ENCODE data around the gene NUCKS1. TPM values are rescaled to one million over a fixed set of nuclear protein-coding genes. Genes with fewer than 3 reads are reported as not detected.

Gene NUCKS1
- total and polyA plus RNA-seq, 7 experiments from 2014 or later = 12.5 to 164 (median 117) TPM

GRCh38 chr1:205792481-205792881 lies 42.5 kb upstream of the NUCKS1 start:
- CTCF ChIA-PET = interaction anchor here (0.7 to 7.3 kb wide), 10 partner anchors 9 to 313 kb away, joined by 3 to 169 read pairs (median 4); partner anchors contain the start of gene PM20D1
- H3K36me3 Mint-ChIP-seq = peaks cover 4 to 45% (median 10%) of the 10 kb centered on the region in 5 donors
- no peaks in the 10 kb centered on the region for H3K4me1 ChIP-seq (ENCODE audit: control insufficient read depth in 2 of 2, insufficient read depth in 2 of 2, low read length in 2 of 2)
- intact Hi-C loops (cut with micrococcal nuclease) = no loop called here
- H3K4me3 ChIP-seq (ENCODE audit: low read length) = no peak overlapping the region
- H3K27ac ChIP-seq (ENCODE audit: low read depth, low read length) = no peak overlapping the region
- ATAC-seq (no peak), DNase-seq (no peak)
- peaks cover 0 to 5% (median 0%) of the 10 kb centered on the region in 7 donors for H3K4me1 Mint-ChIP-seq
- no peak overlapping the region for H3K4me3 Mint-ChIP-seq
- no peaks in the 10 kb centered on the region for H3K9me3 Mint-ChIP-seq
- POLR2A ChIA-PET = interaction anchor here (1.4 to 1.7 kb wide), 2 partner anchors 19 to 185 kb away, joined by 6 read pairs; no protein-coding TSS in a partner anchor
- H3K27ac Mint-ChIP-seq = no peak overlapping the region
- H3K36me3 ChIP-seq (ENCODE audit: control insufficient read depth in 2 of 3, insufficient read depth in 3 of 3, low read length in 3 of 3) = peaks cover 0 to 77% (median 0%) of the 10 kb centered on the region in 3 experiments
- H3K27me3 Mint-ChIP-seq = no peaks in the 10 kb centered on the region
- no peaks in the 10 kb centered on the region for H3K27me3 ChIP-seq (ENCODE audit: control insufficient read depth in 2 of 2, insufficient read depth in 2 of 2, low read length in 2 of 2)
- H3K9me3 ChIP-seq (ENCODE audit: control insufficient read depth in 2 of 3, low read length in 3 of 3) = no peaks in the 10 kb centered on the region

- Mint-ChIP-seq H3K36me3 (peaks cover 4 to 37% (median 9%) of the 10 kb centered on the region in 5 donors), H3K27me3 (no peaks in the 10 kb centered on the region), H3K27ac (peak overlapping the region in 1 of 9 donors; percentile 22), H3K9me3 (no peaks in the 10 kb centered on the region), H3K4me1 (peaks cover 0 to 5% (median 0%) of the 10 kb centered on the region in 7 donors), H3K4me3 (no peak overlapping the region)
- CTCF ChIA-PET = interaction anchor here (0.6 to 7.3 kb wide), 12 partner anchors 8 to 314 kb away, joined by 3 to 169 read pairs (median 4); partner anchors contain the start of gene PM20D1
- Histone ChIP-seq H3K27ac (ENCODE audit: low read depth, low read length) (no peak overlapping the region), H3K27me3 (ENCODE audit: control insufficient read depth in 2 of 2, insufficient read depth in 2 of 2, low read length in 2 of 2) (no peaks in the 10 kb centered on the region), H3K9me3 (ENCODE audit: control insufficient read depth in 2 of 3, low read length in 3 of 3) (no peaks in the 10 kb centered on the region), H3K36me3 (ENCODE audit: control insufficient read depth in 2 of 3, insufficient read depth in 3 of 3, low read length in 3 of 3) (peaks cover 0 to 69% (median 0%) of the 10 kb centered on the region in 3 experiments), H3K4me3 (ENCODE audit: low read length) (no peak overlapping the region), H3K4me1 (ENCODE audit: control insufficient read depth in 2 of 2, insufficient read depth in 2 of 2, low read length in 2 of 2) (no peaks in the 10 kb centered on the region)
- intact Hi-C loops (cut with micrococcal nuclease) = loop anchor here (1.0 kb wide), 5 partner anchors 116 to 315 kb away; no protein-coding TSS in a partner anchor
- DNase-seq = peak; percentile 28 to 68 (median 56)
- POLR2A ChIA-PET = interaction anchor here (1.4 to 1.7 kb wide), 2 partner anchors 20 to 185 kb away, joined by 6 read pairs; no protein-coding TSS in a partner anchor
- peak; percentile 93 for ATAC-seq
Observed at GRCh38 chr1:205791568-205792180, 41.7 kb upstream of the NUCKS1 start.

- ChIA-PET CTCF (interaction anchor here (0.8 to 4.3 kb wide), 3 partner anchors 15 to 190 kb away, joined by 3 to 32 read pairs (median 7); no protein-coding TSS in a partner anchor), POLR2A (interaction anchor here (2.1 kb wide), 1 partner anchor 13 kb away, joined by 6 read pairs; the partner anchor contains the start of gene RAB29)
- H3K4me3 Mint-ChIP-seq = no peak overlapping the region
- H3K4me1 Mint-ChIP-seq = peaks cover 6 to 10% (median 7%) of the 10 kb centered on the region in 7 donors
- no peak for DNase-seq
- intact Hi-C loops (cut with micrococcal nuclease) = no loop called here
- H3K27ac Mint-ChIP-seq = no peak overlapping the region
- H3K27me3 ChIP-seq (ENCODE audit: control insufficient read depth in 2 of 2, insufficient read depth in 2 of 2, low read length in 2 of 2) = no peaks in the 10 kb centered on the region
- H3K27ac ChIP-seq (ENCODE audit: low read depth, low read length) = no peak overlapping the region
- H3K9me3 Mint-ChIP-seq = no peaks in the 10 kb centered on the region
- no peak for ATAC-seq
- H3K36me3 Mint-ChIP-seq = peaks cover 1 to 29% (median 4%) of the 10 kb centered on the region in 5 donors
- peaks cover 0 to 8% of the 10 kb centered on the region in 2 donors for H3K4me1 ChIP-seq (ENCODE audit: control insufficient read depth in 2 of 2, insufficient read depth in 2 of 2, low read length in 2 of 2)
- peaks cover 0 to 31% (median 0%) of the 10 kb centered on the region in 3 experiments for H3K36me3 ChIP-seq (ENCODE audit: control insufficient read depth in 2 of 3, insufficient read depth in 3 of 3, low read length in 3 of 3)
- H3K9me3 ChIP-seq (ENCODE audit: control insufficient read depth in 2 of 3, low read length in 3 of 3) = no peaks in the 10 kb centered on the region
- no peaks in the 10 kb centered on the region for H3K27me3 Mint-ChIP-seq
- H3K4me3 ChIP-seq (ENCODE audit: low read length) = no peak overlapping the region
Observed at GRCh38 chr1:205787287-205787916, 37.4 kb upstream of the NUCKS1 start.

GRCh38 chr1:205786601-205787000 lies 36.6 kb upstream of the NUCKS1 start:
- ChIA-PET CTCF (interaction anchor here (0.6 to 4.3 kb wide), 3 partner anchors 11 to 191 kb away, joined by 4 to 32 read pairs (median 7); partner anchors contain the start of gene RAB29), POLR2A (interaction anchor here (1.2 kb wide), 1 partner anchor 12 kb away, joined by 4 read pairs; the partner anchor contains the start of gene RAB29)
- Mint-ChIP-seq H3K27ac (no peak overlapping the region), H3K36me3 (peaks cover under 1 to 29% (median 4%) of the 10 kb centered on the region in 5 donors), H3K4me1 (peaks cover 6 to 16% (median 9%) of the 10 kb centered on the region in 7 donors), H3K9me3 (no peaks in the 10 kb centered on the region), H3K4me3 (no peak overlapping the region), H3K27me3 (no peaks in the 10 kb centered on the region)
- no peaks in the 10 kb centered on the region for H3K27me3 ChIP-seq (ENCODE audit: control insufficient read depth in 2 of 2, insufficient read depth in 2 of 2, low read length in 2 of 2)
- DNase-seq (no peak), ATAC-seq (no peak)
- peaks cover 0 to 24% (median 0%) of the 10 kb centered on the region in 3 experiments for H3K36me3 ChIP-seq (ENCODE audit: control insufficient read depth in 2 of 3, insufficient read depth in 3 of 3, low read length in 3 of 3)
- no peak overlapping the region for H3K4me3 ChIP-seq (ENCODE audit: low read length)
- no peaks in the 10 kb centered on the region for H3K9me3 ChIP-seq (ENCODE audit: control insufficient read depth in 2 of 3, low read length in 3 of 3)
- intact Hi-C loops (cut with micrococcal nuclease) = no loop called here
- H3K27ac ChIP-seq (ENCODE audit: low read depth, low read length) = no peak overlapping the region
- H3K4me1 ChIP-seq (ENCODE audit: control insufficient read depth in 2 of 2, insufficient read depth in 2 of 2, low read length in 2 of 2) = peaks cover 0 to 8% of the 10 kb centered on the region in 2 donors

- Histone ChIP-seq H3K4me3 (ENCODE audit: low read length) (no peak overlapping the region), H3K36me3 (ENCODE audit: control insufficient read depth in 2 of 3, insufficient read depth in 3 of 3, low read length in 3 of 3) (peaks cover 0 to 14% (median 0%) of the 10 kb centered on the region in 3 experiments), H3K4me1 (ENCODE audit: control insufficient read depth in 2 of 2, insufficient read depth in 2 of 2, low read length in 2 of 2) (peaks cover 0 to 8% of the 10 kb centered on the region in 2 donors), H3K9me3 (ENCODE audit: control insufficient read depth in 2 of 3, low read length in 3 of 3) (no peaks in the 10 kb centered on the region), H3K27me3 (ENCODE audit: control insufficient read depth in 2 of 2, insufficient read depth in 2 of 2, low read length in 2 of 2) (no peaks in the 10 kb centered on the region), H3K27ac (ENCODE audit: low read depth, low read length) (no peak overlapping the region)
- peaks cover 6 to 16% (median 9%) of the 10 kb centered on the region in 7 donors for H3K4me1 Mint-ChIP-seq
- H3K27me3 Mint-ChIP-seq = no peaks in the 10 kb centered on the region
- intact Hi-C loops (cut with micrococcal nuclease) = no loop called here
- CTCF ChIA-PET = interaction anchor here (0.8 to 4.3 kb wide), 4 partner anchors 74 to 460 kb away, joined by 3 to 32 read pairs (median 5); no protein-coding TSS in a partner anchor
- POLR2A ChIA-PET = interaction anchor here (1.0 to 1.4 kb wide), 3 partner anchors 10 to 64 kb away, joined by 4 to 8 read pairs (median 4); partner anchors contain the start of genes RAB29 and SLC41A1
- no peak for ATAC-seq
- no peak overlapping the region for H3K27ac Mint-ChIP-seq
- no peaks in the 10 kb centered on the region for H3K9me3 Mint-ChIP-seq
- DNase-seq = no peak
- H3K36me3 Mint-ChIP-seq = peaks cover 0 to 20% (median 4%) of the 10 kb centered on the region in 5 donors
- H3K4me3 Mint-ChIP-seq = no peak overlapping the region
Observed at GRCh38 chr1:205785446-205785845, 35.5 kb upstream of the NUCKS1 start.

GRCh38 chr1:205783904-205784303 lies 33.9 kb upstream of the NUCKS1 start:
- DNase-seq = no peak
- H3K4me1 ChIP-seq (ENCODE audit: control insufficient read depth in 2 of 2, insufficient read depth in 2 of 2, low read length in 2 of 2) = peaks cover 0 to 8% of the 10 kb centered on the region in 2 donors
- no peak for ATAC-seq
- H3K27ac ChIP-seq (ENCODE audit: low read depth, low read length) = no peak overlapping the region
- no peaks in the 10 kb centered on the region for H3K27me3 Mint-ChIP-seq
- intact Hi-C loops (cut with micrococcal nuclease) = loop anchor here in 1 of 2 donors (2.0 kb wide), 1 partner anchor 35 kb away; no protein-coding TSS in a partner anchor
- ChIA-PET CTCF (interaction anchor here (1.3 kb wide), 1 partner anchor 125 kb away, joined by 7 read pairs; no protein-coding TSS in a partner anchor), POLR2A (no interaction called here)
- H3K9me3 ChIP-seq (ENCODE audit: control insufficient read depth in 2 of 3, low read length in 3 of 3) = no peaks in the 10 kb centered on the region
- H3K36me3 Mint-ChIP-seq = peaks cover 0 to 8% (median 0%) of the 10 kb centered on the region in 5 donors
- no peaks in the 10 kb centered on the region for H3K36me3 ChIP-seq (ENCODE audit: control insufficient read depth in 2 of 3, insufficient read depth in 3 of 3, low read length in 3 of 3)
- H3K27ac Mint-ChIP-seq = no peak overlapping the region
- peaks cover 6 to 16% (median 9%) of the 10 kb centered on the region in 7 donors for H3K4me1 Mint-ChIP-seq
- no peak overlapping the region for H3K4me3 ChIP-seq (ENCODE audit: low read length)
- no peaks in the 10 kb centered on the region for H3K9me3 Mint-ChIP-seq
- H3K4me3 Mint-ChIP-seq = no peak overlapping the region
- no peaks in the 10 kb centered on the region for H3K27me3 ChIP-seq (ENCODE audit: control insufficient read depth in 2 of 2, insufficient read depth in 2 of 2, low read length in 2 of 2)
